ENCODE measurements around the gene ST8SIA1.

Gene ST8SIA1

DNA sequence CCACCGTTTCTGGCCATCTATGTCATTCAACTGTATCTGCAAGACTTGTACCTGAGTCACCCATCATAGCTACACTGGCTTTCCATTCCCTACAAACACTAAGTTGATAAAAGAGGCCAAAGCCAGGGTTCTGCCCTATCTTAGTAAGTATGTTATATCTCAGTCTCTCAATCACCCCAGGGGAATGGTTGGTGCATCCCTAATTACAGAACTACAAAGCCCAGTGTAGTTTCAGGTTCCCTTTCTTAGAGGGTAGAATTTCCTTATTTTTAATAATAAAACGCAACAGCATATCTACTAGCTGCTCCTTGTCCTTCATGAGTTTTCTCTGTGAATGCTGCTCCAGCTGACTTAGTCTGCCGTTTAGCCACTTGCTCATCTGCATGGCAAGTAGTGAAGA is 57.6 kb downstream of the ST8SIA1 start:
- no peak for DNase-seq

DNA sequence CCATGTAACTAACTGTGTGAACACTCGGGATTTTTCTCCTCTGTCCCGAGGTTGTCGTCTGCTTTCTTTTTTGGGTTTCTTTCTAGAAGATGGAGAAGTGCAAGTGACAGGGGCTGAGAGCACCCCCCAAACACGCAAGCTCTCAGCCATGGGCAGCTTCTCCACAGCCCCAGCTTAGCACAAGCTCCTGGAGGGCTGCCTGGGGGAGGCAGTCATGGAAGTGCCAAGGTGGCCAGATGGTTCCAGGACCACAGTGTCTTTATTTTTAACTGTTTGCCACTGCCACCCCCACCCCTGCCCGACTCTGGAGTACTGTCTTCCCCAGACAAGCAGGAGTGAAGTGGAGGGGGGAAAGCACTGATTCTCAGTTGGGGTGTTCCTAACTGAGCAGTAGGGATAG is 58.2 kb downstream of the ST8SIA1 start:
- no peak for DNase-seq

- DNase-seq, result no peak
Observed at GRCh38 chr12:22275843-22276242, 58.7 kb downstream of the ST8SIA1 start.

DNA sequence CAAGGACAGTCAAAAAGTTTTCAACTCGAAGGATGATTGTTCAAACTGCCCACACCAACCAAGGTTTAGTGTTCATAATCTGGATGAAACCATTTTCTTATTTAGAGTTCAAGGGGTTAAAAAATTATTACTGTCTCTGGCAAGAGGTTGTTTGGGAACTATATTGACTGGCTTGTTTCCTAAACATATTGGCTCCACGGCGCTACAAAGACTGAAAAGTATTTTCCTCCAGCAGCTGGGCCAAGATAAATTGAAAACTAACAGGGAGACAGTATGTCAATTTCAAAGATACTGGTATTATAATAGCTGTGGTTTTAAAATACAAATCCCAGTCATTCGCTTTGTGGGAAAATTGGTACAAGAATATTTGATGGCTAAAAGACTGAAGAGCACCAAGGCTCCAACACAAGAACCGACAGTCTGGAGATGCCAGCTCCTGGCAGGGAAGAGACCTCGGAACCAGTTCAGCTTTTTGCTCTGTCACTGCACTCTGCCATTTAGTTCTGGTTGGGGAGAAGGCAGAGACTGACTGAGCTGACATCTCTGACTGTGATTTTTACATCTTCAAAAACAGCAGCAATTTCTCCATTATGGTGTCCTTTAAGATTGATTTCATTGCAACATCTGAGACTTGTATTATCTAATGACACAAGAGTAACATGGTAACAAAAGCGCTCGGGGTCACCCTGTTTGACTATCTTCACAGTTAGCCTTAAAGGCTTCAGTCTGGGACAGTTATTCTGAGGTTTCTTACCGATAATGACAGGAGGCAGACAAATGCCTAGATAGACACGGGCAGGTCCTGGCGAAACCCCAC is 62.0 kb downstream of the ST8SIA1 start:
- DNase-seq, result no peak

DNA sequence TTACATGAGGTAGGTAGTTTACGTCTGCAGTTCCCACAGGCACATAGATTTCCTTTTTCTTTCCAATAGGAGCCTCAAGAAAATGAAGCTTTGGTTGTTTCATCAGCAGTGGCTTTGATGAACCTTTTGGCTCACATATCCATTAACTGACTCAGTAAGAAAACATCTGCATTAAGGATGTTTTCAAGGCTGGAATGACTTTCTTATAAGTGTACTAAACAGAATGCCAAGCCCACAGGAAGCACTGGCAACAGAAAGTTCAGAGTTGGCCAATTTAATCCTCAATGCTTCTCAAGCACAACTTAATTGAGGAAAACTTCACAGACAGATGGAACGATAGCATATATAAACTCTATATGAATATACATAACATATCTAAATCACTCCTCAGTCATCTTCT is 63.5 kb downstream of the ST8SIA1 start:
- DNase-seq, result no peak

- no peak for DNase-seq
Observed at GRCh38 chr12:22268973-22269372, 65.5 kb downstream of the ST8SIA1 start.

GRCh38 chr12:22268406-22268805 is 66.1 kb downstream of the ST8SIA1 start:
- DNase-seq, result no peak

- no peak for DNase-seq
Observed at GRCh38 chr12:22266101-22266500, 68.4 kb downstream of the ST8SIA1 start.

GRCh38 chr12:22264380-22264779 is 70.1 kb downstream of the ST8SIA1 start:
- no peak for DNase-seq

DNA sequence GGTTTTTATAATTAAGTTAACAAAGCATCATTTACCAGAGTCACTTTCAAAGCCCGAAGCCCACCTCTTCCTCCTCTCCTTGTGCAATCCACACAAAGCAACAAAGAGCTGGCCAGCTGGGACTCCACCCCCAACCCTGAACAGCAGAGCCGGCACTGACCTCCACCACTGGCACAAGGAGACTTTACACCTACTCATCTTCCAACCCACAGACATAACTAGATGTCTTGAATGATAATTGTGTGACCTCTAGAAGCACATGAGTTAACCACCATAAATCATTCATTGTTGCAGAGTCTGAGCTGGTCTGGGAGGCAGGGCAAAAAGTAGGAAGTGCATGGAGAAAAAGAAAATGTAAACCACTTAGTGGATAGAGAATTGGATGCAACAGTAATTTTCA is 72.2 kb downstream of the ST8SIA1 start:
- no peak for DNase-seq

DNA sequence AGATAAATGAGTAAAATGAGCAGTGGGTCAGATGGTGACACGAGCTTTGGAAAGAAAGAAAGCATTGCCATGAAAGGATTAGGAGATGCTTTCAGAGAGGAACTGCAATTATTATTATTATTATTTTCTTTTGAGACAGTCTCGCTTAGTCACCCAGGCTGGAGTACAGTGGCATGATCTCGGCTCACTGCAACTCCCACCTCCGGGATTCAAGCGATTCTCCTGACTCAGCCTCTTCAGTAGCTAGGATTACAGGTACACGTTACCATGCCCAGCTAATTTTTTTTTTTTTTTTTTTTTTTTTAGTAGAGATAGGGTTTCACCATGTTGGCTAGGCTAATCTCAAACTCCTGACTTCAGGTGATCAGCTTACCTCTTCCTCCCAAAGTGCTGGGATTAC is 77.4 kb downstream of the ST8SIA1 start:
- DNase-seq, result no peak

DNA sequence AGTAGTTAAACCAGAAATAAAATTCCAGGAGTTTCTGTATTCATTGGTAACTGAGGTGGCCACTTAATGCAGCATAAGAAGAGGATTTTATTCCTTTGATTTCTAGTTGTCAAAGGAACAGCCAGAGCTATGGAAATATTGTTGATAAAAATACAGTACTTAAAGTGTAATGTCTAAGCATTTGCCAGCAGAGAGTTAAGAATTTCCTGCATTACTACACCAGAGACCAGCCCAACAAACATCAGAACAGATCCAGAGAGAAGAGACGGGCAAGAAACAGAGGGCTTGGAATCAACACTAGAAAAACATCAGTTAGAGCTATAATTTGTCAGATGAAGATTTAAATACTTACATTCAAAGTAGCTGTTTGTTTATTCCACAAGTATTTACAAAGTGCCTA is 77.9 kb downstream of the ST8SIA1 start:
- no peak for DNase-seq

DNA sequence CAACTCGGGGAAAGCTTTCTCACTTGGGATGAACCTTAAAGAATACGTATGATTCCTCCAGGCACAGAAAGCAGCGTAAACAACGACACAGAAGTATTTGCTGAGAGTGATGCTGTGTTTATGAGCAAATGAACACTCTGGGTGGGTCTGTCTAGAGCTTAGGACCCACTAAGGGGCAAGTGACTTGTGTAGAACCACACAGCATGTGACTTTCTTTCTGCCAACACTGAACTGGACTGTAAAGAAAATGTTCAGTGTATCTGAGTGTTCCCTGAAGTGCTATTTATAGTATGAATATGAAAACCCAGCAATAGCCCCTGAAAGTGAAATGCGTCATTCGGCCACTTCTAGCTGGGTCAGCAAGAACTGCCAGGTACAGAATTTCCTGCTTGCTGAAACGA is 78.5 kb downstream of the ST8SIA1 start:
- no peak for DNase-seq

DNA sequence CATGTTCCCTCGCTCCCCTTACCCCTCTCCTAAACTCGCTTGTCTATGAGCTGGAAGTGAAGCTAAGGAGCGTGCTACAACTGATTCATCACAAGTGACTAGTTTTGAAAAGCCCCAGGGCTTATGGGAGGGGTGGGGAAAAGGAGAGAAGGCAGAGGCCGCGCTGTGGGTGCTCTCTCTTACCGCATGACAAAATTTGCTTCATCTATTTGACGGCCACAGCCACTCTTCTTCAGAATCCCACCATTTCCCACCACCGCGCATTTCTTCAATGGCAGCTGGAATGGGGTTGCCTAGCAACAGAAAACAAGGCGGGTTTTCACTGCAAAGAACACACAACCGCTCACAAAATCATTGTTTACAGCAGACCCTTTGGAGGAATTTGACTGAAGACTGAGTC is 79.4 kb downstream of the ST8SIA1 start:
- no peak for DNase-seq

DNA sequence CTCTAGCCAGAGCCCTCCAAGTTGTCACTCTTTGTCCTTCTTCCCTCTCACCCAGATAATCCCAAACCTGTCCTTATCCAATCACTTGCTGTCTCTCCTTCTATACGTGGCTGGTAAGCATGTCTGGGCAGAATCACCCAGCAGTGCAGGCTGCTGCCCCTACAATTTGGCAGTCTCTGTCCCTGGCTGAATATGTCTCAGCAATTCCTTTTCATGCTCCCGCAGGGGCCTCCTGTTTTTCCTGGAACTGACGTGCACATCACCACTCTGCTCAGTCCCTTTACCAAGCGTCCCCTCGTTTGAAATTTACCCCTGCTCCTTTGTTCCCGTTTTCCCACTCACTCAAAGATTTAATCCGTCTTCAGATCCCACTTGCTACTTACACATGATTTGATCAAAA is 80.0 kb downstream of the ST8SIA1 start:
- DNase-seq, result no peak

DNA sequence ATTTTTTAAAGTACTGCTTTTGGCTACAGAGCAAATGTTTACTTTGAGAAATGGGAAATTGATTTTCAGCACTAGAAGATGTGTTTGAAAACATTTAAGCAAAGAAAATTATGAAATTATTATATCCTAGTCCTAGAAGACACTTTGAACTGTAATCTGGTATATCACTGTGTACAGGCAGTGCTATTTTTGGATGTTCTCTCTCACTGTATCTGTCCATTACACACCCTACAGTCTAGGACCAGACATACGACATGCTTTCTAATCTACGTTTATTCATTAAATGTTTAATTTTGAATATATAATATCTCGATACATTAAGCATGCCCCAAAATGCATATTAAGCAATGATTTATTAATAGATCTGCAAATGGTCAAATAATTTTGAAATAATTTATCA is 82.5 kb downstream of the ST8SIA1 start:
- no peak for DNase-seq

GRCh38 chr12:22250762-22251161 is 83.7 kb downstream of the ST8SIA1 start:
- no peak for DNase-seq

DNA sequence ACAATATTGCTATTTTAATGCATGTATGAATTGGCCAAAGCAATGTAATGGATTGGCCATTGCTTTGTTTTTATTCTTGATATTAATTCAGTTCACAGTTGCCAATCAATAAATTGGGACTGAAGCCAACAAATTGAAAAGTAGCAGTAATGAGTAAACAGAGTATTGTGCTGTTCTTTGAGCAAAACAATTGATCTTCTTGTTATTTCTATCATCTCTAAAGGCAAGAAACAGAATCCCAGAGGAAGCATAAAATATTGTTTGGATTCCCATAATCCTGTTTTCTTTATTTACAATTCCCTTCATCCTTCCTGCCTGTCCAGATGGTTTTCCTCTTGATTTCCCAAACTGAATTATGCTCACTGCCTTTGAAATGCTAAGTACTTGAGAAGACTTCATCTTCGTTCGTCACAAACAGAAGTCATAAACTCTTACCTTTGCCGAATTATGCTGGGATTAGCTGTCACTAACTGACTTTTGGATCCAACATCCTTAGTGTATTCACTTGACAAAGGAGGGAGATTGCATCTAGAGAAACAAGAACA is 85.9 kb downstream of the ST8SIA1 start:
- no peak for DNase-seq

GRCh38 chr12:22248121-22248520 is 86.4 kb downstream of the ST8SIA1 start:
- DNase-seq, result no peak

- no peak for DNase-seq
Observed at GRCh38 chr12:22246217-22246846, 88.2 kb downstream of the ST8SIA1 start.

- DNase-seq, result no peak
Observed at GRCh38 chr12:22242726-22243125, 91.8 kb downstream of the ST8SIA1 start.

- DNase-seq, result no peak
Observed at GRCh38 chr12:22238211-22238610, 96.3 kb downstream of the ST8SIA1 start.

- DNase-seq, result no peak
Observed at GRCh38 chr12:22234561-22234960, 99.9 kb downstream of the ST8SIA1 start.

DNA sequence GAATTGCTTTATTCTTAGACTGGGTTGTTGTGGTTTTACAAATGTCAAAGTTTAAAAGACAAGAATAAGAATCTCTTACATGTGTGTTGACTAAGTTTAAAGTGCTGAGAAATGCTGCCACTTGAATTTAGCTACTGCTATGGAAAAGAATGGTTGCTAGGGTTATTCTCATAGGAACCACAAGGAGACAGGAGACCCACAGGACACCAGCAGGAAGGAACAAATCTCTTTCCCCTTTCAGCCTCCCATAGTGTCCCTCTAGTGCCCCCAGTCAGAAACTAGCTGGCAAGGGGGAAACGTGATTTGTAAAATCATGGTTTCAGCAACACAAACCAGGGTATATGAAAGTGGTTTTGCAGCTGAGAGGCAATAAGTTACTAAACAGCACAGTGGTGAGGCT is 102.7 kb downstream of the ST8SIA1 start:
- no peak for DNase-seq

- no peak for DNase-seq
Observed at GRCh38 chr12:22231078-22231477, 103.4 kb downstream of the ST8SIA1 start.

Measured in NCI-H1048 (cell line).